ENCODE data around the gene CD59. TPM values are rescaled to one million over a fixed set of nuclear protein-coding genes. Genes with fewer than 3 reads are reported as not detected.
"Not testable (repeated sequence)": the region's sequence is repeated elsewhere in the genome, so short reads cannot be mapped to it uniquely, and the experiment has no call there.

The CD59 gene
- total RNA-seq, 1 experiment from 2014 or later: 90.3 TPM

DNA sequence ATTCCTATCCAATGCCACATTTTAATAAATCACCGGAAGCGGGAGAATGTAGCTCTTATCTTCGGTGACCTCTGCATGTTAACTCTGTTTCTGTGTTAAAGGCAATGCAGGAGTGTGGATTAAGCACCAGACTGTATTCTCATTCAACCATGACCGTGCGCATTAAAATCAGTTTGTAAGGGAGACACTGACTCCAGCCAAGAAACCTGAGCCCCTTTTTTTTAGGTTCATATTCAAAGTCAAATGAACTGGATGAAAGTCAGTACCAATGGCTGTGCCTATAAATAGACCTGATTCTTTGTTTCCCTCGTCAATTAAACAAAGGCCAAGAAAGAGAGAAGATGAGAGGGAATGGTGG lies 67.8 kb downstream of the CD59 start:
- no peak for DNase-seq (ENCODE audit: low spot score)

DNA sequence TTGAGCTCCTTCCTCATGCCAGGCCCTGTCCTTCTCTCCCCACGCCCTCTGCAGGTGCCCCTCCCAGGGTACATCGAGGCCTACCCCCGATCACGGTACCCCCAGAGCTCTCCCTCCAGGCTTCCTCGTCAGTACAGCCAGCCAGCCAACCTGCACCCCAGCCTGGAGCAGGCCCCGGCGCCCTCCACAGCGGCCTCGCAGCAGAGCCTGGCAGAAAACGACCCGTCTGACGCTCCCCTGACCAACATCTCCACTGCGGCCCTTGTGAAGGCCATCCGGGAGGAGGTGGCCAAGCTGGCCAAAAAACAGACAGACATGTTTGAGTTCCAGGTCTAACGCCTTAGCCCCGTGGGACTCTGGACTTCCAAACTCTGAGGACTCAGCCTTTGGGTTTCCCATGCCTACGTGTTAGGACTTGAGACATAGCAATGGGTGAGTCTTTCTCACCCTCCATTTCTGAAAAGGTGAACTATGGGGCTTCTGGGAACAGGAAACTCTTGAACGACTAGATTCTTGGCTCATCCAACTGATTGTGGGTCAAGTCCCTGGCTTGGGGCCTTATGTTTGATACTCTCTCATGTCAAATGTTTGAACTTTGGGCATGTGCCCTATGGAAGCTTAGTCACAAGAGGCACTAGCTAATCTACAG lies 68.3 kb downstream of the CD59 start:
- no peak for DNase-seq (ENCODE audit: low spot score)

DNA sequence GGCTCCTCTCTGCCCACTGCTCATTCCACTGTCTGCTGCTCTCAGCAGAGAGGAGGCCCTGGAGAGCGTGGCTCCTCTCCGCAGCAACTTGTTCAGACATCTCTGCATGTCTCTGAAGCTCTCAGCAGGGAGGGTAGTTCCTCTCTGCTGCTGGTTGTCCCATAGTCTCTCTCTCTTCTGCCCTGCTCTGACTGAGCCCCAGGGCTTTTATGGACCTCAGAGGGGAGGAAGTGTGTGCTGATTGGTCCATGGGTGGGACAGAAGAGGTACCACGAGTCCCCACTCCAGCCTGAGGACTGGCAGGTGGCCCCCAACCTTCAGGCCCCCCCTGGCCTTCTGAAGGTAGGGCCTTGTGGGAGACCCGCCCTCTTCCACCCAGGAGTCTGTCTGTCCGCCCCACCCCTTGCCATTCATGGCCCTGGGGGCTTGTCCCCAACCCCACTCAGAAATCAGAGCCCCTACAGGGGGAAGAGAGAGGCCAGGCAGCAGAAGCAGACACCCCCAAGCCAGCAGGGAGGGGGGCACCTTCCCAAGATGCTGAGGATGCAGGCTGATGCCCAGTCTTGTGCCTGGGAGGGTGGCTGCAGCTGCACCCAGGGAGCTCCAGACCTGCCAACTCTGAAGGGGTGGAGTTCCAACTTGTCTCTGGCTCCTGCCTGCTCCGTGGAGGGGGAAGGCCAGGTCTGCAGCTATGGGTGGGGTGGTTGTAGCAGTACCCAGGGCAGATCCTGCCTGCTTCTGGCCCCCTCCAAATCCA lies 70.7 kb downstream of the CD59 start:
- DNase-seq (ENCODE audit: low spot score): no peak

DNA sequence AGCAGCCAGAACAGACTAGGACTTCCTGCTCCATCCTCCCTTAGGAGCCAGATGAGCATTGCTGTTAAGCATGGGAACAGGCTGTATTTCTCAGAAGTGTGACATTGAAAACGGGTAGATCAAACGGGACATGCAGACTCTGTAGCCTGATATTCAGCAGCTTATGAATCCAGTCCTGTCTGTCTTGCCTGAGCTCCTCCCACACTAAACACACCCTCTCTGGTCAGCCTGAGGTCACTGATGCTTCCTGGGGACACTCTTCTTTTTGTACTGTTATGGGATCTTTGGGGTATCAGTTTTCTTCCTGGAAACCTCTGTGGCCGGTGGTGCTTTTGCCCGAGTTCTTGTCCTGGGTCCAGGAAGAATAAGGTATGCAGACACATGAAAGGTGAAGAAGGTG lies 71.4 kb downstream of the CD59 start:
- no peak for DNase-seq (ENCODE audit: low spot score)

DNA sequence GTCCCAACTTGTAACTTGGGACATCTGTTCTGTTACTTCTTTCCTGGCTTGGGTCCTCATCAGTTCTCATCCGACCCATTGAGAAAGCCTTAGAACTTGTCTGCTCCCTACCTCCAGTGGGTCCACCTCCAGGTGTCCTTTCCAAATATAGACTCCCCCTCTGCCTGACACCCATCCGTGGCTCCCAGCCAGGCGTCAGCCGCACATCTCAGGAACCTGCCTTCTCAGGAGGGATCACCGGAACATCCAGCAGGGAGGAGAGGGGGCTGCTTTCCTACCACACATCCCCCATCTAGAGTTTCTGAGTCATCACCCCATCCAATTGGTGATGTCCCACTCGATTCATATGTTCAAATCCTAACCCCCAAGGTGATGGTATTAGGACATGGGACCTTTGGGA lies 72.1 kb downstream of the CD59 start:
- DNase-seq (ENCODE audit: low spot score): no peak

DNA sequence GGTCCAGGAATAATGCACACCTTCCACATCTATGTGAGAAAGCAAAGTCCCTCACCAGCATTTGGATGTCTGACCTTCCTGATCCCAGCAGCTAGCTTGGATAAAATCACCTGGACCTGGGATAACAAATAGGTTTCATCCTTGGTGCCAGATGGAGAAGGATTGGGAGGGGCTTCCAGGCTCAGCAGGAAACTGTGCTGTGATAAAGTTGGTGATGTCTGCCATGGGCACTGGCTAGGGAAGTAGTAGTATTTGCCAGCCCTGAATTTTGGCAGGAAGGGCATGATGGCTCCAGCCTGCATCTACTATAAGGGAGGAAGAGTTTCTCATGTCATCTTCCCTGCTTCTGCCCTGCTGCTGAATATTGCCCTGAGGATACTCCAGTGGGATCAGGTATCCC lies 73.1 kb downstream of the CD59 start:
- no peak for DNase-seq (ENCODE audit: low spot score)

DNA sequence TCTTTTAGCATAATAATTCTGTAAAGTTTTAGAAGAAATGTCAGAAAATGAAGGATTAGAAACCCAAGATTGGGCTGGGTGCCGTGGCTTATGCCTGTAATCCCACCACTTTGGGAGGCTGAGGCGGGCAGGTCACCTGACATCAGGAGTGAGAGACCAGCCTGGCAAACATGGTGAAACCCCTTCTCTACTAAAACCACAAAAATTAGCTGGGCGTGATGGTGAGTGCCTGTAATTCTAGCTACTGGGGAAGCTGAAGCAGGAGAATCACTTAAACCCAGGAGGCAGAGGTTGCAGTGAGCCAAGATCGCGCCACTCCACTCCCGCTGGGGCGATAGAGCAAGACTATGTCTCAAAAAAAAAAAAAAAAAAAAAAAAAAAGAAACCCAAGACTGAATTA lies 74.7 kb downstream of the CD59 start:
- not testable (repeated sequence) for DNase-seq (ENCODE audit: low spot score)

DNA sequence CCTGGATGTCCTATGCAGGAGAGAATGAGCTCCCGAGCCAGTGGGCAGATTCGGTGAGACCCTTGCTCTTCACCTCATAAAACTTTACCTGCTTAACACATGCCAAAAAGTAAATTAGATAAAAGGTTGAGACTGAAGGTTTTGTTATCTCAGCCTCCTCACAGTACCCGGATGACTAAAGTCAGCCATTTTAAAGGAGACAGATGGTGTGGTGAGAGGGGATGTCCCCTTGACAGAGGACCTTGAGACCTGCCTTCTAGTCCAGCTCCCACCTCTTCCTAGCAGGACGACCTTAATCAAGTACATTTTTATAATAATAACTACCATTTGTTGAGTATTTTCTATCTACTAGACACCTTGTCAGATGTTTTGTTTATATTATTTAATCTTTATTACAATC lies 75.3 kb downstream of the CD59 start:
- no peak for DNase-seq (ENCODE audit: low spot score)

DNA sequence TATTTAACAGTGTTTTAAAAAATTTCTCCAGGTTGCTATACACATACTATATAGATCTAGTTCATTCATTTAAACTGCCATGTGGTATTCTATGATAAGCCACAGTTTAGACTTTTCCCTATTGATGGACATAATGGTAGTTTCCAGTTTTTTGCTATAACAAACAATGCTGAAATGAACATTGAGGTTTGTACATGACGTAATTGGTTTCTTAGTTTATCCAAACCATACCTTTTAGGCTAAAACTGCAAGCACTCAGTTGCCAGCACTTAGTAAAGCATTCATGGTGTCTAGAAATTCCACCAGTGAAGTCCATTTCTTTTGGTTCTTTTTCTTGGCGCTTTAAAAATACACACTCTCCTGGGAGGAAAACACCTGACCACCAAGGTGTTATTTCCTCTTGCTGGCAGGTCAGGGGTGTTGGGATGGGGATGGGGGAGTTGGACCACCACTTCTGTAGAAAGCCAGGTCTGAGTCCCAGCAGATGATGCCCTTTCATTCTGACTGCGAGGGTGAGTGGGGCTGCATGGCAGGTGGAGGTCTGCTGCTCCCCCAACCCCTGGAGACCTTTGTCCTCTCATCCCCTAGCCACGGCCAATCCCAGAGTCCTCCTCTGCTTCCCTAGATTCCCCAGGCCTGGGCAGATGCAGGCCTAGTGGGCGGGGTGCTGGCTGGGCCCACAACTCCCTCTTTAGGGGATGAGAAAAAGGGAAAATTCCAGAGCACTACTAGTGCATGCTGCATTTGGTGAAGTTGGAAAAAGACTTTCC lies 76.7 kb downstream of the CD59 start:
- DNase-seq (ENCODE audit: low spot score): no peak

DNA sequence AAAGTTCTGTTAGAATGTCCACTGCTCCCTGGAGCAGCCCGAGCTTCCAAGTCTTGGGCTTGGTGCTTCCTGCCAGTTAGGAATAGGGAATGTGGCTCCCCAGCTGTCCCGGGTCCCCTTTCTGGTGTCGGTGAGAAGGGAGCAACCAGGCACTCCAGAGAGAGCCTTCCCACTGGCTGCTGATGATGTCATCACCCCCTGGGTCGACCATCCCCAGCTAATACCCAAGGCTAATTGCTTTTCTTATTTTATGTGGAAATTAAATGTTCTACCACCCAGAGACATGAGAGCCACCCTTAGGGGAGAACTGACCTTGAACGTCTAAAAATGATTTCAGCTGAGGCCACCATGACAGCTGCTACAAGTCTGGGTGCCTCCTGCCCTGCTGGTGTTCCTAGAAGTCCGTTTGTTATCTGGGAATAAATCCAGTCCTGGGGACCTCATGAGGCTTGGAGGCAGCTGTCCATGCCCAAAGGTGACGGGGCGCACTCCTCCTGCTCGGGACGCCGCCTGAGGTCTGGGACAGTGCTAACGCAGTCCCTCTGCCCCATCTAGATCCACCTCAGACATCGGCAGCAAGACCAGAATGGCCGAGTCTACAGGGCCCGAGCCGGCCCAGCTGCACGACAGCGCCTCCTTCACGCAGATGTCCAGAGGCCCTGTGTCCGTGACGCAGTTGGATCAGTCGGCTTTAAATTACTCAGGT lies 77.9 kb downstream of the CD59 start:
- no peak for DNase-seq (ENCODE audit: low spot score)

DNA sequence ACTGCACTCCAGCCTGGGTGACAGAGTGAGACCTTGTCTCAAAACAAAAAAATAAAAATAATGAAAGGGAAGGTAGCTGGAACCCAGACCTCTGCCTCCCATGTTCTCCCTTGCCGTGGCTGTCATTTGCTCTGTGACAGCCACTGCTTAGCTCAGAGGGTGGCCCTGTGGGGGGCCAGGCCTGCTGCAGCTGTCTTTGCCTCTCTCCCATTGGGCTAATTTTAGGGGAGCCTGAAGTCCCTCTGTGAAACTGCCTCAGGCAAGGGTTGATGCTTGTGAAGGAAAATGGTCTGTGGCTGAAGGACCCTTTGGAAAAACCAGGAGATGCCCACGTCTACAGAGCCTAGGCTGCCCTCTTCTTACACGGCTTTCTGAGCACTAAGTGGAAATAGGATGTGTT lies 78.5 kb downstream of the CD59 start:
- no peak for DNase-seq (ENCODE audit: low spot score)

DNA sequence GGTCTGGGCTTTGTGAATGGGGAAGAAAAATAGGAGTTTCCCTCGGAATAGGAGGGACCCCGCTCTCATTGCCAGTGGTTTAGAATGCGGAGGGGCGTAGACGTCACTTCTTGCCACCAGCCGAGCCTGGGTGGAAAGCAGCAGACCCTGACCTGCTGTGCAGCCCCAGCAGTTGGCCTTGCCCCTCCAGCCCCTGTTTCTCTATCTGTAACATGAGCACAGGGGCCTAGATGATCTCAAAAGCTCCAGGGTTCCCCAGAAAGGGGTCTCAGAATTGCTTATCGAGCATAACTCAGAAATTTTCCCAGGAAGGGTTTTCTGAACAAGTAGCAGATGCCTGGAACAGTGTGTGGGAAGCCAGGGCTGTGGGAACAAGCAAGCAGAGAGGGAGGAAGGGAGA lies 79.5 kb downstream of the CD59 start:
- no peak for DNase-seq (ENCODE audit: low spot score)

DNA sequence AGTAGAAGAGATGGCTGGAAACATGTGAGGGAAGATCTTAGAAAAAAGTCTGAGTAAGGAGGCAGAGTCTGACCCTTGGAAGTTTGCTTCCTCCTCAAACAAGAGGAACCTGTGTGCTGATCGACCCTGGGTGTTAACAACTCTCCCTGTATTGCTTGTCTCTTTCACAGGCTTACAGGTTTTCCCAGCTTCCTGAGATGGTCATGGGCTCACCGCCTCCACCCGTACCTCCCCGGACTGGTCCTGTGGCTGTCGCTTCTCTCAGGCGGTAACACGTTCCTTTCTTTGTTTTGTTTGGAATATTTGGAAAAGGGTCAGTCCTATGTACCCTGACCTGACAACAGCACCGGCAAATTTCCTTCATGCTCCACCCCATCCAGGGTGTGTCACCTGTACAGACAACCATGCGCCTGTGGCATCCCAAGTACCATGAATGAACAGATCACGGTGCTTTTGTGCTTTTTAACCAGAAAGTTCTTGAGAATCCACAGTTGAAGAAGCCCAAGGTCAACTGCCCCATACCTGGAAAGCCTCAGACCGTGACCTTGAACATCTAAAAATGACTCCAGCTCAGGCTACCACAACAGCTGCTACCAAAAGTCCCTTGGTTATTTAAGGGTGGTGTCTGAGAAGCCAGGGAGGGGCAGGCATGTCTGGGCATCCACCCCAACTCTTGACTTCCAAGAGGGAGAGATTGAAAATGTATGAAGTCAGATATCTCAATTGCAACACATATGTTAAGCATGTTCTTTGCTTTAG lies 80.2 kb downstream of the CD59 start:
- DNase-seq (ENCODE audit: low spot score): no peak

DNA sequence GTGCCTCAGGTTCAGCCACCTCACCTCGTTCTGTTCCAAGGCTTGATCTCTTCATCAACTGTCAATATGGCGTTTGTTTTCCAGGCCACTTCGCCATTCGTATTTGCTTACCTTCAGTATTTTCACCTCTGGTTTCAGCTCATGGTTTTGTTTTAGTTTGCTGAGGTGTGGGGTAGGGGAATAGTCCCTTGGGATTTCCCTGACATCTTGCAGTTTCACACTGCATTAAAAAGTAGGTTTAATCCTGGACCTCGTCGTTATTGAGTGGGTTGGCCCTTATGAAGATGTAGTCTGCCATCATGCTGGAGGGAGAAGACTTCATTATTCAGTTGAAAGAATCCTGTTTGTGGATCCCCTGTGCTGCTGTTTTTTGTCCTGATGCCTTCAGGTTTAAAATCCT lies 81.6 kb downstream of the CD59 start:
- no peak for DNase-seq (ENCODE audit: low spot score)

Other genes with a start within 250 kb of the CD59 start
- 0.31 TPM in 1 of 2 replicates, not detected in the other for gene C11orf91, start 35.6 kb downstream of the CD59 start, total RNA-seq (2014; rRNA removed; shearing (Covaris generic))
- 13.6 and 14.9 TPM in 2 replicates for gene FBXO3, start 38.1 kb upstream of the CD59 start, total RNA-seq (2014; rRNA removed; shearing (Covaris generic))
- 0.05 and 0.21 TPM in 2 replicates for gene LMO2, start 155.7 kb upstream of the CD59 start, total RNA-seq (2014; rRNA removed; shearing (Covaris generic))